Posterior cingulate gyrus (tissue), 11 donors: ENCODE data around the gene HUS1B.
"Not testable (repeated sequence)": the region's sequence is repeated elsewhere in the genome, so short reads cannot be mapped to it uniquely, and the experiment has no call there.

ENCODE experiments used
- DNase-seq, 10 donors: peaks; one replicate each; pipeline versions ENCODE4 v3.0.0 to v3.0.0-alpha.2; 2020 to 2021; ENCODE audit warnings: mixed read lengths in 3 of 10
- intact Hi-C: fragments of 100-400 bp; cut with DNase I; formaldehyde crosslinking; loops from one replicate; pipeline ENCODE4 v1.15.1; 2023

HUS1B gene

DNA sequence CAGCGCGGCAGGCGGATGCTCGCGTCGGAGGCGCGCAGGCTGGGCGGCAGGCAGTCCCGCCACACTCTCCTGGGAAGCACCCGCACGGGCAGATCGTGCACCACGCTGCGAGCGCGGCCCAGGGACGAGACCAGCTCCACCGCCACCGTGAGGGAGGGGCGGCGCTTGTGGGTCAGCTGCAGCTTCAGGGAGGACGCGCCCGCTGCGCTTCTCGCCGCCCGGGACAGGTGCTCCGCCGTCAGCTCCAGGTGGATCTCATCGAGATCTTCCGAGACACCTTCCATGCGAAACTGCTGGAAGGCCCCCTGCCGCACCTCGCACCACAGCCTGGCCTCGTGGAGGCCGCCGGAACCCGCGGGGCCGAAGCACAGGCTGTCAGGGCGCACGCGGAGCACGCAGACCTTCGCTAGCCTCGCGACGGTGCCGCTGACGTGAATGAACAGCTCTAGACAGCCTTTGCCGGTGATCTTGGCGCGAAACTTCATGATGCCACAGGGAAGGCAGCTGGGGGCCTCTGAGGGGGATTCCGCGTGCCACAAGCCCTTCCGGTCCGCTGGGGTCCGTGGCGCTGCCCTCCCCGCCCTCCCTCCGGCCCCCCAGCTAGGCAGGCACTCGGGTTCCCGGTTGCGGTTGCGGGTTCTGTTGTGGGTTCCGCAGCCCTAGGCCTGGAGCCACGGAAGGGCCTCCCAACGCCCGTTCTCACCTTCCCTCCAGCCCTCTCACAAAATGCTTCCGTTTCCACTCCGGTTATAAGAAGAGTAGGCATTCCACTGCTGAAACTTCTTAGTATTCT lies at the start of gene HUS1B:
Gene HUS1B (minus strand): TSS at position 641 of the 793 bp plus-strand sequence. CDS start 156 bp downstream, at position 485.
- DNase-seq: peak in 2 of 10 donors; percentile 55 to 77
- intact Hi-C loops: no loop called here

DNA sequence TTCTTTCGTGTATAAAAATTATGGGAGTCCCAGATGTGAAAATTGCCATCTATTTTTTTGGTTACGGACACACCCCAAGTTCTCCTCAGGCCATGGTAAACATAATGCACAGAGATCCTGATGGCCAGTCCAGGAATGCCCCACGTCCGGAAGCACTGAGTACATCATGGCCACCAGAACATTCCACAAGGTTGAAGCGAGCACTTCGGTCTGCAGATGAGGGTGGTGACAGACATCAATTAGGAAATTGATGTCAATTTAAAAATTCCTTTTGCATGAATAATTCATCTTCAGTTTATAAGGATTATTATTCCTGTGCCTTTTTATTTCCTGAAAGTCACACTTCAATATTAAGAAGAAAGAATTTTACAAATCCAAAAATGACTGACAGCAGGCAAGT lies 49.2 kb upstream of the HUS1B start:
- intact Hi-C loops: no loop called here
- DNase-seq: no peak

DNA sequence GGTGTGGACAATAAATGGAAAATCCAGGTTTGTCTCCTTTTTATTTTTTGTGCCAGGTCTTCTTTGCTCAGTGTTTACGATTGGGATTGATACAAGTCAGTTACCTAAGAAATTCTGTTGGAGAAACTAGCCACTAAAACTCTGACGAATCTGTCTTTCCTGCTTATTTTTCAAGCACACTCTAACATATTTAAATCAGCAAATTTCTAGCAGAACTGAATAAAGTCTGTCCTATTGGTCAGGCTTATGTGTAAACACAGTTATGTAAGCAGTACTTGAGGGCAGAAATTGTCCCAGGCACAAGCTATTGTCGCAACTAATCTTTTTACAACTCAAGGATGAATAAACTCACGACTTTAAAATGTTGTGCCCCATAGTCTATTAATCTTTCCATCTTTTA lies 48.1 kb upstream of the HUS1B start:
- DNase-seq: no peak
- intact Hi-C loops: no loop called here

DNA sequence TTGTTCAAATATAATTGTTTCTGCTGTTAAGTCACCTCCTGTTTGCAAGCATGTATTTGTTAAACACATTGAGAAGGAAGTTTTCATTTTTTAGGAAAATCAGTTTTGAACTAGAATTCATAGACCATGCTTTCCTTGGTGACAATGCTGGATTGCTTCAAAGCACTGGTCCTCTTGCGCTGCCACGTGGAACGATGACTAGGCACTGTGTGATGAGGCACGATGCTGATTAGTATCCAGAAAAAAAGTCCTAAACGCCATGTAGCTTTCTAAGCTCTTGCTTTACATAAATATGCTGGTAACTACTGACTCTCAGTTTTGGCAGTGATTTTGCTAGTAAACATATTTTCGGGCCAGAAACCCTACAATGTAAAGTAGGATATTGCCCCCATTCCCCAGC lies 47.1 kb upstream of the HUS1B start:
- DNase-seq: no peak
- intact Hi-C loops: no loop called here

DNA sequence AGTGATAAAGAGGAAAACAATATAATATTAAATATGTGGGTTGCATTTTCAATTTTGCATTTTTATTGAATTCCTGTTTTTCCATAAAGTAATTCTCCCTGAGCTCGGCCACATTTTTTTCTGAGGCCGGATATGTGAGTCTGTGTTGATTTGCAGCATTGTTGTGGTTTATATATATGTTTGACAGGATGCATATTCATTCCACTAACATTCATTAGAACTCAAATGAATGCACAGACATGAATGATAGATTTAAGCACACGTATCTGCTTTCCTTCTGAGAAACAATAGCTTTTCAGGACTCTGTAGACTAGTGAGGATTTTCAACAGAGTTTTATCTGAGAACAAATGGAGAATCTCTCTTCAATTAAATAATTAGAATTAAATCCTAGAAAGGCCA lies 46.7 kb upstream of the HUS1B start:
- DNase-seq: no peak
- intact Hi-C loops: no loop called here

DNA sequence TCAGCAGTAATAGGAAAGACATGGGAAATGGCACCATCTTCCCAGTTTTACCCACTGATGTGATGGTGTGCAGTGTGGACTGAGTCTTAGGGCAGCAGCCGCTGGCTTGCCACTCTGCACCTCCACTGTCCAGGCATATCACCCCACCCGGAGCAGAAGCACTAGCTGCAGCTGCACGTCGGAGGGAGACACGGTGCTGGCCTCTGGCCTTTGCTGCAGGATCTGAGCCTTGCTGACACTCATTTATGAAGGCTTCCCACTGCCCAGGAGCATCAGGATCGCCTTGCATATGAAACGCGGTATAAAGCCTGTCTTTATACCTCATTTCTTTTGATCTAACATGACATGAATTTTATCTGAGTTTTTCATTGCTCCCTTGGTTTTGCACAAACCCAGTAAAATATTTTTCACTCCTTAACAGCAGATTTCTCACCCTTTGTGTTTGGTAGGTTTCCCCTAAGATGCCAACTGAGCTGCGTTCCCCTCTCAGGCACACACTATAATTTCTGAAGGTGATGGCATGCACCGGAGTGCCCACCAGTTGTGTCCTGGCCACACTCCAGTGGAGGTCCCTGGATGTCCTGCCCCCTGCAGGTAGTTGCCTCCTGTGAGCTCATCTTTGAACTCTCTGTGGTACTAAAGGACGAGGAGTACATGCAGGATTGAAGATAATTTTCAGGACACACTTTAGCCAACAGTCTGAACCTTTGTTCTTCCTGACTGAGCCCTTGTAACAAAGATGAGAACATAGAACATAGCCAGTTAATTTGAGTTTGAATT lies 45.0 kb upstream of the HUS1B start:
- intact Hi-C loops: no loop called here
- DNase-seq: no peak

DNA sequence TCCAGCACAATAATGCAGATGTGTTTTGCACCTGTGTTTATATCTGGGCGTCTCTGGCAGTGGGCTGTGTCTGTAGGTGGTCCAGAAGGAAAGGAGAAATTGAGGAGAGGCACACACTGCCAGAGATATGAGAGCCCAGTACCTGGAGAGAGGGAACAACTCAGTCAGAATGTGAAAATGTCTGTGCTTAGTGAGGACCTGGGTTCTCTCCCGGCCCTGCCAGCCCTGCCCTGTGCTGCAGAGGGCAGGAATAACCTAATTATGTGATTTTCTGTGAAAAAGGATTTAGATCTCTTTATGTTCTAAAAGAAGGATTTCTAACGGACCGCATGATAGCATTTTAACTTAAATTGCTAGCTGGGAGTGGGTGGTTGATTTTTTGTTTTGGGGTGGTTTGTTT lies 44.3 kb upstream of the HUS1B start:
- intact Hi-C loops: no loop called here
- no peak for DNase-seq

DNA sequence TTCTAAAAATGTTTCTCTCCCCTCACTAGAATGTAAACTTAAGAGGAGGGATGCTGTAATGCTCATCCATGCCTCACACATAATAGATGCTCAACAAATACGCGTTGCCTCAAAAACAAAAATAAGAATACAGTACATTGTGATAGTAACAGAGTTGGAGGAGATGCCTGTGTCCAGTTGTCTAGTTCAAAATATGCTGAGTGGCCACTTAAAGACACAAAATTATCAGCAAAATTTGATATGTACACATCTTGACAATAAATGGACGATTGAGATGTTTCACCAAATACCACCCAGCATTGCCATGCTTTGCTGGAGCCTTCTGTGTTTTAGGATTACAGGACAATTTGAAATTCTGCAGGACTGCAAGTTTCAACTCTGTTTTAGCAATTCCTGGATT lies 43.6 kb upstream of the HUS1B start:
- intact Hi-C loops: no loop called here
- no peak for DNase-seq

DNA sequence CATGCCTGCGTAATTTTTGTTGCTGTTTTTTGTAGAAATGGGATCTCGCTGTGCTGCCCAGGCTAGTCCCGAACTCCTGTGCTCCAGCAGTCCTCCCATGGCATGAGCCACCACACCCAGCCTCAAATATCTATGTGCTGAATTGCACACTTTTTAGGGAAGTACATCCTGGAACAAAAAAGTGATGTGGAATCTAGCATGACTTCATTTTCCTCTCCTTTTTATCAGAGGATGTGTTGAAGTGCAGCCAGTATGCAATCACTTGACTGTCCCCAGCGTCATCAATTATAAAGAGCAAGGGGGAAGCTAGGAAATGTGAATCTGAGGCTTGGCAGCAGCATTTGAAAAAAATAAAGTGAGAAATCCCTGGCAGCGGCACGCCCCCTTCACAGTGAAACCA lies 42.4 kb upstream of the HUS1B start:
- intact Hi-C loops: no loop called here

DNA sequence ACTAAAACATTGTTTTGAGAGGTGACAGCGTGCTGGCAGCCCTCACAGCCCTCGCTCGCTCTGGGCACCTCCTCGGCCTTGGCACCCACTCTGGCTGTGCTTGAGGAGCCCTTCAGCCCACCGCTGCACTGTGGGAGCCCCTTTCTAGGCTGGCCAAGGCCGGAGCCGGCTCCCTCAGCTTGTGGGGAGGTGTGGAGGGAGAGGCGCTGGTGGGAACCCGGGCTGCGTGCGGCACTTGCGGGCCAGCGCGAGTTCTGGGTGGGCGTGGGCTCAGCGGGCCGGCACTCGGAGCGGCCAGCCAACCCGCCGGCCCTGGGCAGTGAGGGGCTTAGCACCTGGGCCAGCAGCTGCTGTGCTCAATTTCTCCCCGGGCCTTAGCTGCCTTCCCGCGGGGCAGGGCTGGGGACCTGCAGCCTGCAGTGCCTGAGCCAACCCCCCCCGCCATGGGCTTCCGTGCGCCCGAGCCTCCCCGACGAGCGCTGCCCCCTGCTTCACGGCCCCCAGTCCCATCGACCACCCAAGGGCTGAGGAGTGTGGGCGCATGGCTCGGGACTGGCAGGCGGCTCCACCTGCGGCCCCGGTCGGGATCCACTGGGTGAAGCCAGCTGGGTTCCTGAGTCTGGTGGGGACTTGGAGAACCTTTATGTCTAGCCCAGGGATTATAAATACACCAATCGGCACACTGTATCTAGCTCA lies 37.7 kb upstream of the HUS1B start:
- peak in 1 of 10 donors; percentile 79 for DNase-seq

More for the DNA sequence above, 42.4 kb upstream of the HUS1B start:
- no peak for DNase-seq

DNA sequence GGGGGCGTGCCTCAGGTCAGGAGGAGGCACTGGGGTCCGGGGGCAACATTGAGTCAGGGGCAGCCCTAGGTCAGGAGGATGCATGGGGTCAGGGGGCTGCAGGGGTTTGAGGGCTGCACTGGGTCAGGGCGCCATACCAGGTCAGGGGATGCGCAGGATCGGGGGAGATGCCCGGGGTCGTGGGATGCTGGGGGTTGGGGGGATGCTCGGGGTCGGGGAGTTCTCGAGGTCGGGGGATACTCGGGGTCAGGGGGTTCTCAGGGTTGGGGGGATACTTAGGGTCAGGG lies 36.8 kb upstream of the HUS1B start:
- peak in 1 of 10 donors; percentile 62 for DNase-seq
- intact Hi-C loops: no loop called here

More for the DNA sequence above, 37.7 kb upstream of the HUS1B start:
- intact Hi-C loops: not testable (repeated sequence)

DNA sequence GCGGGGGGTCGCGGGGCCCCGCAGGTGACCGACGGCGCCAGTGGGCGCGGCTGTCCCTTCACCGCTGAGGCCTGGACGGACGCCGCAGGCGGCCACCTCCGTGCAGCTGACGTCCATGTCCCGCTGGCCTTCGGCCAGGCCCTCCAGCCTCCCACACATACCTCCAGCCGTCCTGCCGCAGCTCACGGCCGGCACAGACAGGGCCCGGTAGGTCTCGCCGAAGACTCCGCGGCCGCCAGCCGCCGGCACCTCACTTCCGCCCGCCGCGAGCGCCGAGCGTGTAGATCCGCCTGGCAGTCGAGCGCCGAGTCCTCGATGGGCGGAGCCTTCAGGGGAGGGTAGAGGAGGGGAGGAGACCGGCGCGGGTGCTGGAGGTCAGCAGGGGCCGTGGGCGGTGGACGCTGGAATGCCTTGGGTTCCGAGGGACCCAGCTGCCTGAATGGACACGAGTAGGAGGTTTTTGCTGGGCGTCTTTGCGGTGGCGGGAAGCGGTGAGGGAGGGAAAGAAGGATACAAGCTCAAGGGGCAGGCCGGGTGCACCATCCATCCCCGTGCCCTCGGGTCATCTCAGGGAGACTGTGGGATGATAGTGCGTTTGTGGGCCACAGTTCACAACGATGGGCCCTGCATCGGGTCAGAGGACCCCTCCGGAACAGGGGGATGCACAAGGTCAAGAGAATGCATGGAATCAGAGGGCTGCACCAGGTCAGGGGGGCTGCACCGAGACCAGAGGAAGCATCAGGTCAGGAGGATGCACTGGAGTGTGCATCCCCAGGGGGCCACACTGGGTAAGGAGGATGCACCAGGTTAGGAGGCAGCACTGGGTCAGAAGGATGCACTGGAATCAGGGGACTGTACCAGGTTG lies 36.2 kb upstream of the HUS1B start, which contains the start of gene EXOC2:
Gene EXOC2 (minus strand): TSS at position 282 of the 865 bp plus-strand sequence. CDS start 55,321 bp downstream, outside the sequence.
- peak; percentile 75 to 98 (median 84) for DNase-seq
- intact Hi-C loops: no loop called here

DNA sequence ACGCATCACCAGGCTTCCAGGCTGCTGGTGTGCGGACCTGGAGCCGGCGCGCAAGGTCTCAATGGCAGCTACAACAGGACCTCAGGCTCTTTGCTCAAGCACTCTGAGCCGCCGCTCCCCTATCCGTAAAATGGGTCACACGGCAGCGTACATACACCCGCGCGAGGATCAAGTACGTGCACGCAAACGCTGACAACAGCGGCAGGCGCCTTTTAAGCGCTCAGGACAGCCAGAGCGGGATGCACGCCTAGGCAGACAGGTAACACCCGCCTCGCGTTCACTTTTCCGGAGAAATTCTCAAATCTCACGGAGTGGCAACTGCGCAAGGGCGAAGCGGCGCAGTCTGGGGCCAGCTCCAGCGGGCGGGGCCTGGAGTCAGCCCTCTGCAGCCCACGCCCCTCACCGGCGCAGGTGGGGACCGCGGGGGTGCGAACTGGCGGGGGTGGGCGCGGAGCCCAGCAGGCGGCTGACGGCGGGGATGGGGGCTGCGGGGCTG lies 35.5 kb upstream of the HUS1B start:
- peak in 7 of 10 donors; percentile 32 to 92 (median 44) for DNase-seq
- intact Hi-C loops: no loop called here

DNA sequence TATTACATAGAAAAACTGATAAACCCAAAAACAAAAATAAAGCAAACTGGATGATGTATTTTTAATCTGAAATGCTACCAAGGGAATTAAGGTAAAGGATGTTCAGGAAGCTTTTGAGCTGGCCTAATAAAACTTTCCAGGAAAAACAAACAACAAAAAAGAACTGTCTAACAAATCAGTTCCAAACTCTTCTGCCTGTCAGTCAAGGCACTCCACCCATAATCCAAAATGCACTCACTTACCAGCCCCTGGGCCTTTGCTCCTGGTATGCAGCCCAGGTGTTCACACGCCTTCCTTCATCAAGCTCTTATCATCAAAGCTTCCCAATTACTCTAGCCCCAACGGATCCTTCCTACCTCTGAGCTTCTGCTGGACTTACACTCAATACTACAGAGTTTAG lies 32.3 kb upstream of the HUS1B start:
- intact Hi-C loops: no loop called here
- no peak for DNase-seq

DNA sequence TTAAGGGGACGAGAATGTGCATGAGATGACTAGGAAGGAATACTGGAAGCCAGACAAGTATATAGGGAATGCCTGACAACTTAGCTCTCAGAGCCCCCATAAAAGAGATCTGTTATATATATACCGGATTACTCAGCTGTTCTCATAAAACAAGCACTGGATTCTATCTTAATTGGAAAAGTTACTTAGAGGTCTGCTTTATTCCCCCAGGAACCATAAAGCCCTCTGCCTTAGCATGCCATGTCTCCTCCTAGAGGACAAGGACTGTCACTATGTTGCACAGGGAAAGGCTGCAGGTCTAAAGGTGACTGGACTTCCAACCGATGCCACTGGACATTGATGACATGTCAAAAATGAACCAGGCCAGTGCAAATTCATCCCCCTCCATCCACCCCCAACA lies 29.6 kb upstream of the HUS1B start:
- DNase-seq: no peak
- intact Hi-C loops: no loop called here

DNA sequence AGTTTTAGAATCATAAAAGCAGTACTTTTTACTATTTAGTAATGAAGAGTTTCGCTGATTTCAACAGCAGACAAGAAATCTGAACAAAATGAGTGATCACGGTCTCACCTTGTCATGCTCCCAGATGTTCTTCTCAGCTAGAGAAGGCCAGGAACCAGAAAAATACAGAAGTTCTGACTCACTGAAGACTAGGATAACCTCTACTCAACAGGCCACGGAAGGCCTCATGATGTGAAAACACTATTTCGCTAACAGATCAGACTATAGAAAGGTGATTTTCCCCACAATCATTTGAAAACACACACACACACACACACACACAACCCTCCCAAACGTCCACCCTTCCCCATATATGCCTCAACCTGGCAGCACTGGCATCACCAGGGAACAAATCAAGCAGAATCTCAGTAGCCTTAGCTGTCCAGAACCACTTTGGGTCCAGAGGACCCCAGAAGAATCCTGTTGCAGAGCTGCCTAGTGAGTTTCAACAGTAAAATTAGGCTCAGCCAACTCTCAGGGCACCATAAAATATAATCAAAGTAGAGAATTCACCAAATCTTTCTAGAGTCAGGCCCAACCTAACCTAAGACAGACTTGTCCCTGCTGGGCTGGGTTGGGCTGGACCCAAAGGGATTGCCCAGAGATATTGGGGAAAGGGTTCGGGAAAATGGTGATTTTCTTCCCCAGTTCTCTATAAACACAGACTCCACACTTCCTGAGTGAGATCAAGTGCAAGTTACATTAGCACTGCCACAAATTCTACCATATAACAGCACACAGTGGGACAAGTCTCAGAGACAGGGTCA lies 28.1 kb upstream of the HUS1B start:
- intact Hi-C loops: no loop called here
- no peak for DNase-seq

DNA sequence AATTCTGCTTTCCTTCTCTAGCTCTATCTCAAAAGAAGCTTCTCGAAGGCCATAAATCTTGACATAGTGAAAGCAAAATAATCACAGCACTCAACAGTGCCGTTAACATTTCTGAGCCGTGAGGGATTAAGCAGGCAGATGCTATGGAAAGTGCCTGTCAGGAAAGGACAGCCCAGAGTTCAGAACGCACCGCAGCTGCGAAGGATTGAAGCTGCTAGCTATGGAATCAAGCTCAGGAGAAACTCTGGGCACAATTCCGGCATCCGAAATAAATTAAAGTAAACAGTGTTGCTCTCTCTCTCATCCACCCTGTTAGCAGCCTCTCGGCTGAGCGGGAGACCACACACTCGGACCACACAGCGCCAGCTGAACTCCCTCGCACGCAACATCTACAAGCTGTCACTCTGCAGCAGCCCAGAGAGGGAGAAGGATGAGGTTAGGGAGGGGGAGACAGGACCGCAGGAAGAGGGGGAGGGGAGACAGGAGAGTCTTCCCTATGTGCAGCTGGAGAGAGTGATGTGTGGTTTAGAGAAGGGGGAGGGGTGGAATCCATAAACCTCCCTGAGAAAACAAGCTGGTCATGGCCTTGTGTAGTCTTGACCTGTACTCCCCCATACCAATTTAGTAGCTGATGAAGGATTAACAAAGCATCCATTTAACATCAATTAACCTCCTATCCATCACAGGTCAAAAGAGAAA lies 27.0 kb upstream of the HUS1B start:
- peak in 2 of 10 donors; percentile 70 to 82 for DNase-seq
- intact Hi-C loops: no loop called here

DNA sequence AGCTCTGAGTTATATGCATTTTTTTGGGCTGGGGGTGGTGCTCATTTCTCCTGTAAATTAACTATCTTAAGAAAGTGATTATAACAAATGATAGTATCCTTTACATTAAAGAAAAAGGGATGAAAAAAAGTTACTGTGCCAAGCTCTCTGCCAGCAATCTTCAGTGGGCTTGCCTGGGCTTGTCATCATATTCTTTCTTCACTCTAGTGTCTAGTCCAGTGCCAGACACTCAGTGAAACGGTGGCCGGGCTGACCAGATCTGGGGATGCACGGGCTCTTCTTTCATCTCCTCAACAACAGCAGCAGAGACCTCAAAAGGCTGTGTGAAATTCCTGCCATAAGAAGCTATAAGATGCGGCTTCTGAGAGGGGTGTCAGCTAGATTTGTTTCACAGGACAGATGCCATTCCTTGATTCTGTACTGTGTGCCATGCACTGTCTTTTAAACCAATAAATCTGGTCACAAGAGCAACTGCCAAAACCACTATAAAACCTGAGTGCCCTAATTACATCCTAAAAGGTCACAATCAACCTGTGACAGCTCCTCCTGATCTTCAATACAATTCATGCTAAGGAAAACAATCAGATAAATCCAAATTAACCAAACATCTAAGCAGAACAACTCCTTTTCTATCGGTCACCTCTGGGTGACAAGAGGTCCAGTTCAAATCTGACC lies 23.9 kb upstream of the HUS1B start:
- intact Hi-C loops: no loop called here
- DNase-seq: no peak
